NCI-H2107 treated with DMSO at 0.1 percent for 48 hours (cell line): ENCODE measurements around the gene PHKB.

ENCODE experiments used
- DNase-seq: peaks from one replicate; lab custom pipeline; 2025; ENCODE audit not compliant: unreplicated experiment; lab: John Stamatoyannopoulos, UW

The PHKB gene

DNA sequence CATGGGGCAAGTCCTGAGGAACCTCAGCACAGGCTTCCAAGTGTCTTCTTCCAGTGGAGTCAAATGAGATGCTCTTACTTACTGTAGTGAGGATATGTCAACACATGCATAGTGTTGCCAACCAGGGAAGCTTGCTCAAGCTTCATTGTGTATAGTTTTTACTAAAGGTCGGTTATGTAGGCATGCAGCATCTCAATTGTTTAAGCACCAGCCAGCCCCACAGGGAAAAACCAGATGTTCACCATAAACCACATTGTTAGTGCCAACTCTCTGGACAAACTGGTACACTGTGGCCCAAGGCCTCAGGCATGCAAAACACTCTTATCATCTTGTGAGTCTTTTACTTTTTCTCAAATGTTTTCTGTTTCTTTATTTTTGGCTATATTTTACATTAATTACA is 152.1 kb downstream of the PHKB start:
- DNase-seq: no peak

- DNase-seq: no peak
These were observed 156.6 kb downstream of the PHKB start for GRCh38 chr16:47617732-47618131.

DNA sequence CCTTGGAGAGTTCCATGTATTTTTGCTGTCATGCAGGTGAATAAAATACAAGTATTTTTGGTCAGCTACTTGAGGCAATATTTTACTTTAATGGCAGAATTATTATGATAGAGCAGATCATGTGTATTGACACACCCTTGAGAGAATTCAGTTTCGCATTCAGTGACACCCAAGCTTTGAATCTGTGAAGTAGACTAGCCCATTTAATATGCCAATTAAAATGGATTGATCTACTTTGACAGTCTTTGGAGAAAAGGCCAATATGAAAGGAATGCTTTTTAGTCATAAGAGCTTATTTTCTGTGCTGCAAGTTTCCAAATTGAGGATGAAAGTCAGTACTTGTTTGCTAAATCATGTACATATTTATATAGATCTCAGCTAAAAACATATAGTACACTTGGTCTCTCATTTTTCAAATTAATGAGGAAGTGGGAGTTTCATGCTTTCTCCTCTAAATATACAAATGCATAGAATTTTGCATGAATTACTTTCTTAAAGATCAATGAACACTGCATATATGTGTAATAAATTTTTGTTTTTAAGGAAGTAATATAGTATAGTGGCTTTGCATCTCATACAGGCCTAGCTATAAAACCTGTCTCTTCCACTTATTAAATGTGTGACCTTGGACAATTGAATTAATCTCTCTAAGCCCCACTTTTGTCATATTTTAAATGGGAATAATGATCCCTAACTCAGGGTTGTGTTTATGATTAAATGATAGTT is 161.5 kb downstream of the PHKB start:
- no peak for DNase-seq

- DNase-seq: no peak
These were observed 163.4 kb downstream of the PHKB start for GRCh38 chr16:47624563-47624962.

GRCh38 chr16:47625115-47625567 is 164.0 kb downstream of the PHKB start:
- DNase-seq: no peak

- DNase-seq: no peak
These were observed 165.1 kb downstream of the PHKB start for GRCh38 chr16:47626246-47626645.

DNA sequence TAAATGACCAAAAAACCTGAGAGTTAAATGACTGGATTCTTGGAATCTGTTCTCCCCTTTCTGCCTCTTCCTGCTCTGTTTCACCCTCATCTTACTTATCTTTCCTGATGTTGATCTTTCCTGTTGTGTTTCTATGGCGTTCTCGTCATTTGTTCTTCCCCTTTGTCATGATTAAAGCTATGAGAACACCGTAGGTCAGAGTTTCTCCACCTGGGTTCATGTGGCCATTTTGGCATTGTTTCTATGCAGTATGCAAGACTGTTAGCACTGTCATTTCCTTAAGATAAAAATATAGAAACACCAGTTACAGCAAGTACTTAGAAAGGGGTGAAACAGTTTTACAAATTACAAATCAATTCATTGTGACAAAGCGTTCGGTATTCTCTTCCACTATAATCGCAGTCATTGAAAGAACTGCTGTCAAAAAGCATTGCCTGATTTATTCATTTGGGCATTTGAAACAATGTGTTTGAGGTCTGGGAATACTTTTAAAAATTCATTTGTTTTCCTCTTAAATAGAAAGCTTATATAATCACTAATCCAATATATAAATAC is 166.0 kb downstream of the PHKB start:
- no peak for DNase-seq

DNA sequence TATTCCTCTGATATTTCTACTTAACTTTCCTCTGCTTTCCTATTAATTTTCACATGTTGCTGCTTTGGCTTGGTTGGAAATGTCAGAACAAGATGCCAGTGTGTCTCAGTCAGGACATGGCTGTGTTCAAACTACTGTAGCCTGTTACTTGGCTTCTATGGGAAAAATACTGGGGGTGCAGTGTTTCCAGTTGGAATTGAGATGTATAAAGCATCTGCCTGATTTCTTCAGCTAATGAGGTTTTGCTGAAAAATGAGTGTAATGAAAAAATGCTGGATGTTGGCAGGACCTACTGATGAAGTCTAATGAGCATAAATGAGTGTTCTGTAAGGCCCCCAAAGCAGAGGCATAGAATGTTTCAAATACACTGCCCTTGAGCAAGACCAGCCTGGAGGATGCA is 166.6 kb downstream of the PHKB start:
- DNase-seq: no peak

DNA sequence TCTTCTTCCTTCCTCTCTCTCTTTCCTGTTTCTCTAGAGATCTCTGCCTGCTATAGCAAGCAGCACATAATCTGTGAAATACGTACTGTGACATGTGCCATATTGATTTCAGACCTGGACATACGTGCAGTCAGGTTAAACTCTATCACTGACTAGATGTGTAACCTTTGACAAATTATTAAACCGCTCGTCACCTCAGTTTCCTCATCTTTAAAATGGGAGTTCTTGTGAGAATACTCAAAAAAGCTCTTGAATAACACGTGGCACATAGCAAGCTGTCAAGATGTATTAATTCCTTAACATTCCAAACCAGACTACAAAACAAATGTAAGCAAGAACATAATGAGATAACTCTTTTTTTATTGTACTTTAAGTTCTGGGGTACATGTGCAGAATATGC is 170.0 kb downstream of the PHKB start:
- no peak for DNase-seq

DNA sequence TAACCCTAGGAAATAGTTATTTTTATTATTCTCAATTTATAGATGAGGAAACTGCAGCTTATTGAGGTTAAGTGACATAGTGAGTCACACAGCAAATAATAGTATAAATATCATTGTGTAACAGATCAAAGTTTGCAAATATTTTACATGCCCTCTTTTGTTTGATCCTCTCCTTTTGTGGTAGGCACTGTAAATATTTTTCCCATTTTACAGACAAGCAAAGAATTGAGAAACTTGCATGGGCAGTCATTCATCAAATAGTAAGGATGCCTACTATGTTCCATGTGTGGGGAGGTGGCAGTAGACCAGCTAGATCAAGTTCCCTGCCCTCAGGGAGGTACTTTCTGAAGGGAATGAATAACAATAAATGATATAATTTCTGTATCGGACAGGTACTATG is 173.0 kb downstream of the PHKB start:
- no peak for DNase-seq

DNA sequence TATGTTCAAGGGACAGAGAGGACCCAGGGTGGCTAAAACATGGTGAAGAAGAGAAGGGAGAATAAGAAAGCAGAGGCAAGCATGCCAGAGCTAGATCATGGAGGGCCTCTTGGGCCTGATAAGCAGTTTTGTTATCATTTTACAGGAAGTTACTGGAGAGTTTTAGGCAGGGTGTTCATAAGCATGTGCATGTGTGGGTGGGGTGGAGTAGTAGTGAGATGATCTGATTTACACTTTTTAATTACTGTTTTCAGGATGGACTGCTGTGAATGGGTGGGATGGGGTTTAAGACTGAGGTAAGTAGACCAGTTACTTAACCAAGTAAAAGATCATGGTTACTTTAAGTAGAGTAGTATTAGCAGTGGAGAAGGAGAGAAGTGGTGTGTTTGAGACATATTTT is 173.6 kb downstream of the PHKB start:
- no peak for DNase-seq

DNA sequence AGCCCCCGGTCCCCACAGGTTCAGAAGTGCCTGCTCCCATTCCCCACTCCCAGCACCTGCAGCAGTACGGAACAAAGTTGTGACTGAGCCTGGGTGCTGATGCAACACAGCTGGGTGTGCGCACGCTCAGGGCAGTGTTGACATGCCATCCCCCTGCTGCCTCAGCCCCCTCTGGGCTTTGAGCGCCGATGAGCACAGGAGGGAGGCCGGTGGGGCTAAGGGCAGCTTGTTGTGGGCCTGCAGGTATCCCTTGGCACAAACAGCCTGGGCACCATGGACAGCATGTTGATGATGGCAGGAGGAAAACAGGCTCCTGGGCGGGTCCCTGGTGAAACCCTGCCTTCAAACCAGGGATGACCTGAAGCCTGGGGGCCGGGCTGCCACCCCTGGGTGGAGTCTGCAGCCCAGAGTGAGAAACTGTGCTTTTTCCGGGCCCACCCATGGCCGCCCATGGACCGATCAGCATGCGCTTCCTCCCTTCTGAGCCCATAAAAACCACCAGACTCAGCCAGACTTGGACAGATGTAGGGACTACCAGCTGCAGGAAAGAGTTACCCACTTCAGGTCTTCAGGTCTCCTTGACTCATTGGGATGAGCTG is 175.5 kb downstream of the PHKB start:
- no peak for DNase-seq

DNA sequence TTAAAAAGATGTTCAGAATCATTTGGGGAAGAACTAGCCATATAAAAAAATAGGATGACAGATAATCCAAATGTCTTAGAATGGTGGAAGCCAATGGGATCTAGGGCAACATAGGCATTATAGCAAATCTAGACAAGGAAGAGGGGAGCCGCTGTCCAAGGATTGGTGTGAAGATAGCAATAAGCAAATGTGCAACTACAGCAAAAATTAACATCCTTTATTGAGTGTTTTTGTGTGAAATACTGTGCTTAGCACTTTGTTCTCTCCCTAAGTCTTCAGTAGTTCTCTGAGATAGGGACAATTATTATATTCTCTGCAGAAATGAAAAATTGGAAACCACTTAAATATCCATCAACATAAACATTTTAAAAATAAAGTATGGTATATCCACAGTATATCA is 177.0 kb downstream of the PHKB start:
- no peak for DNase-seq

GRCh38 chr16:47640661-47641060 is 179.5 kb downstream of the PHKB start:
- no peak for DNase-seq

- no peak for DNase-seq
These were observed 182.3 kb downstream of the PHKB start for GRCh38 chr16:47643323-47644000.

DNA sequence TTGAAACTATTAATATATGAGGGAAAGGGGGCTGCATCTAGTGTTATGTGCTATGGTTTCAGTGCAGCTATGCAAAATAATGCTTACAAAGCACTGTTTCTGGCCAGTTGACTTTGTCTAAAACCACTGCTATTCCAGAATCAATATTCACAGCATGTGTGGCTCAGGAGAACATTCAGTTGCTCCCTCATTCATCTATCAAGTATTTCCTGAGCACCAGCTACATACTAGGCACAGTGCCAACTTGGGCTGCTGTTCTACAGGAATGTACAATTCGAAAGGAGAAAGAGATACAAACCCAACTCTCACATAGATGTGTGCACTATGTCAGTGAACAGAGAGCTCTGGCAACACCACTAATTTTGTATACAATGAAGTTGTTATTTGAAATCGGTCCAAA is 183.0 kb downstream of the PHKB start:
- no peak for DNase-seq

DNA sequence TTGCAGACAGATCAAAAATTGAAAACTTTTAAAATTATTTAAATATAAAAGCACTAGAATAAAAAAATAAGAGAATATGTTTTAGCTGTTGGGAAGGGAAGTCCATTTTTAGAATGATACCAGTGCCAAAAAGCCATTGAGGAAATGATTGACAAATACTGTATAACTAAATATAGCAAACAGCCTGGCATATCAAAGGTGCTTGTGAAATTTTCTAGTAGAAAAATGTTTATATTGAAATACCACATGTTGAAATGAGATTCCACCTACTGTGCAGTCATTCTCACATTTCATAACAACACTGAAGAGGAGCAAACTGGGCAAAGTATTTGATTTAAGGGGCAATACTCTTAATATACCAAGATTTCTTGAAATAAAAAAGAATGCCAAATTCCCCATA is 183.5 kb downstream of the PHKB start:
- DNase-seq: no peak

DNA sequence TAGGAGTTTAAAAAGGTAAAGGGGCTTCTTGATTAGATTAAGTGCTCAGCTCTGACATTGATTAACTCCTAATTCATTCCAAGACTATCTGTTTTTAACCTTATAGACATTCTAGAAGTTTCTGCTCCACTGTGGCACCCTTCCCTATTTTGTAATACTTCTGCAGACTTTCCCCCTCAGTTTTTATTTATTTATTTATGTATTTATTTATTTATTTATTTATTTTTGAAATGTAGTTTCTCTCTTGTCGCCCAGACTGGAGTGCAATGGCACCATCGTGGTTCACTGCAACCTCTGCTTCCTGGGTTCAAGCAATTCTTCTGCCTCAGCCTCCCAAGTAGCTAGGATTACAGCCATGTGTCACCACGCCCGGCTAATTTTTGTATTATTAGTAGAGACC is 185.8 kb downstream of the PHKB start:
- DNase-seq: no peak

DNA sequence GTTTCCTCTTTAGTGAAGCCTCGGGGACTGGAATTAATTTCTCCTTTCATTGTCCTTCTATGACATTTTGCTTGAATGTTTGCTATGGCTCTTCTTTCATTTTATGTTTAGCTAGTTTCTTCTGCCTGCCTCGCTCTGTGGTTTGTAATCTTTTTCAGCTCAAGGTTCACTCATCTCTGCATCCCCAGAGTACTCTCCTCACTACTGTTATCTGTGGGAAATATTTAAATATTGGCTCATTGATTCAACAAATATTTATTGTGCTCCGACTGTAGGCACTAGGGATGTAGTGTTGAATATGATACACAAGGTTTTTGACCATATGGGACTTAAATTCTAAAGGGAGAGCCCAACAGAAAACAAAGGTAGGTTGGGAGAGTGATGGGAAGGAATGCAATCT is 195.9 kb downstream of the PHKB start:
- no peak for DNase-seq

DNA sequence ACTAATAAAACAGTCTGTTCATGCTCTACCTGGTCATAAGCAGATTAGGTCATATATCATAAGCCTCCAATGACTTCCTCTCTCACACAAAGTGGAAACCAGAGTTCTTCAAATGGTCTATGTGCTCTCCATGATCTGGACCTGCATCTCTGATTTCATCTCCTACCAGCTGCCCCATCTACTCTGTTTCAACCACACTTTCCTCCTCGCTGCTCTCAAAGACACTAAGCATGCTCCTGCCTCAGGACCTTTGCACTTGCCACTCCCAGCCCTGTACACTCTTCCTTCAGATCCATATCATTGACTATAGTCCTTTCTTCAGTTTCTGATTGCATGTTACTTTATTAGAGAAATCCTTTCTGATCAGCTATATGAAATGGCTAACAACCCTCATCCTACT is 196.8 kb downstream of the PHKB start:
- no peak for DNase-seq

DNA sequence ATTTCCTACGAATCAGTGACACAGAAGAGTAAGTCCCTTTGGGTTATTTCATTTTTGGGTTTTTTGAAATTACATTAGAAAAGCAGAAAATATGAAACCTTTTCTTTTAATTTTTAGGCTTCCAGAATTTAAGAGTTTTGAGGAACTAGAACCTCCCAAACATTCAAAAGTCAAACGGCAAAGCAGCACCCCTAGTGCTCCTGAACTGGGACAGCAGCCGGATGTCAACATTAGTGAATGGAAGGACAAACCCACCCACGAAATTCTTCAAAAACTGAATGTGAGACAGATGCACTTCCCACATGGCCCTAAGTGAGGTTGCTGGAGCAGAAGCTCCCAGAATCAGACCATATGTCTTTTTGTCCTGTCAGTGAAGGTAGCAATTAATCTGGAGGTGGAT is 199.4 kb downstream of the PHKB start:
- DNase-seq: no peak

DNA sequence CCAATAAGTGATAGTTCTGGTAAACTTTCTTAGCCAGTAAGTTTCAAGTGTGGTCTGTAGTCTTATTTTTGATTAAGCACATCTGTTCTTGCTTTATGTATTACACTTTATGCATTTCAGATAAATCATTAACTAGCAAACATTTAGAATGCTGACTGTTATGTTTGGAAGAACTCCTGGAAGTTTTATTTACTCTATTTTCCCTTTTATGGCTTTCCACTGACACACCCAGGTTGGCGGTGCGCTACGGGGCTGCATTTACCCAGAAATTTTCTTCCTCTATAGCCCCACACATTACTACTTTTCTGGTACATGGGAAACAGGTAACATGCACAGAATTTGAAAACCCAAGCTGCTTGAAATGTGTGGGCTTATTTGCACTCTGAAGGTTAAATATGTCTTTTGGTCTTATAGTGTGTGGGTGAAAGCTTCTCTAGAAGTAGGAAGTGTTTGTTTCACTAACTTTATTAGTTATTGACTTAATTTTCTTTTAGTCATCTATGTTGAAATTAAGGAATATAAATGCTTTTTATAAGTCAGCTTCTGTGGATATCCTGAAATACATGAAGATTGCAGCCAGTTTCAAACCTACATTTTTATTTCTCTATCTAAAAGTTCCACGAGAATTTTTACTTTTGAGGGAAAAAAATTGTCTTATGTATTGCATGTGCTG is 203.7 kb downstream of the PHKB start:
- DNase-seq: no peak
